Pulmonary artery endothelial cell (primary cell): ENCODE data around the gene PCARE. TPM values are rescaled to one million over a fixed set of nuclear protein-coding genes. Genes with fewer than 3 reads are reported as not detected.

Experiments used
- DNase-seq: peaks from one replicate; pipeline ENCODE4 v3.0.0-alpha.2; 2011; ENCODE audit warnings: low read depth, low spot score
- total RNA-seq: library from RNA; depleted of rRNA; stranded (reverse); fragments of >200 nt; gene quantifications from 2 replicates; pipeline ENCODE4 v1.2.3, GENCODE V29; 2014

PCARE gene
- total RNA-seq, 1 donor from 2014 or later = not detected

- no peak for DNase-seq
Observed at GRCh38 chr2:29039718-29040480, 34.4 kb downstream of the PCARE start.

GRCh38 chr2:29035016-29035745 lies 39.1 kb downstream of the PCARE start:
- no peak for DNase-seq

- DNase-seq = no peak
Observed at GRCh38 chr2:29033656-29034055, 40.7 kb downstream of the PCARE start.

GRCh38 chr2:29033172-29033571 lies 41.2 kb downstream of the PCARE start:
- no peak for DNase-seq

GRCh38 chr2:29032189-29032588 lies 42.1 kb downstream of the PCARE start:
- no peak for DNase-seq

GRCh38 chr2:29031046-29031445 lies 43.3 kb downstream of the PCARE start:
- DNase-seq = no peak

GRCh38 chr2:29025711-29026110 lies 48.6 kb downstream of the PCARE start:
- DNase-seq = no peak

- no peak for DNase-seq
Observed at GRCh38 chr2:29024882-29025430, 49.4 kb downstream of the PCARE start.

GRCh38 chr2:29023188-29023587 lies 51.1 kb downstream of the PCARE start:
- no peak for DNase-seq

- no peak for DNase-seq
Observed at GRCh38 chr2:29022679-29023078, 51.6 kb downstream of the PCARE start.

- no peak for DNase-seq
Observed at GRCh38 chr2:29021886-29022285, 52.4 kb downstream of the PCARE start.

- DNase-seq = no peak
Observed at GRCh38 chr2:29017716-29018435, 56.4 kb downstream of the PCARE start.

GRCh38 chr2:29016504-29016903 lies 57.8 kb downstream of the PCARE start:
- DNase-seq = no peak

- DNase-seq = no peak
Observed at GRCh38 chr2:29015701-29016470, 58.4 kb downstream of the PCARE start.

- no peak for DNase-seq
Observed at GRCh38 chr2:29014811-29015421, 59.4 kb downstream of the PCARE start.

GRCh38 chr2:29014331-29014730 lies 60.0 kb downstream of the PCARE start:
- no peak for DNase-seq

- no peak for DNase-seq
Observed at GRCh38 chr2:29013057-29013780, 61.1 kb downstream of the PCARE start.

- DNase-seq = no peak
Observed at GRCh38 chr2:29012211-29012681, 62.1 kb downstream of the PCARE start.
